ENCODE data around the gene GLYATL2.

GRCh38 chr11:58832056-58832645 is 12.4 kb downstream of the GLYATL2 start:
- no peak for TF ChIP-seq CTCF (IDR thresholded peaks at IDR 0.05)
- no peak for TF ChIP-seq POLR2A (IDR thresholded peaks at IDR 0.05)

All from Peyer's patch (tissue), 4 donors.